GM19193 (cell line): Measurements from ENCODE around the gene EEIG1.

Experiments
- POLR2A ChIP-seq: IDR thresholded peaks from 4 replicates; pipeline ENCODE4 v1.6.1; 2011; ENCODE audit not compliant: insufficient read depth, insufficient read length; ENCODE audit errors: extremely low read depth

Gene EEIG1

GRCh38 chr9:127960410-127961154, 20.2 kb downstream of the EEIG1 start:
- TF ChIP-seq POLR2A, result no peak

DNA sequence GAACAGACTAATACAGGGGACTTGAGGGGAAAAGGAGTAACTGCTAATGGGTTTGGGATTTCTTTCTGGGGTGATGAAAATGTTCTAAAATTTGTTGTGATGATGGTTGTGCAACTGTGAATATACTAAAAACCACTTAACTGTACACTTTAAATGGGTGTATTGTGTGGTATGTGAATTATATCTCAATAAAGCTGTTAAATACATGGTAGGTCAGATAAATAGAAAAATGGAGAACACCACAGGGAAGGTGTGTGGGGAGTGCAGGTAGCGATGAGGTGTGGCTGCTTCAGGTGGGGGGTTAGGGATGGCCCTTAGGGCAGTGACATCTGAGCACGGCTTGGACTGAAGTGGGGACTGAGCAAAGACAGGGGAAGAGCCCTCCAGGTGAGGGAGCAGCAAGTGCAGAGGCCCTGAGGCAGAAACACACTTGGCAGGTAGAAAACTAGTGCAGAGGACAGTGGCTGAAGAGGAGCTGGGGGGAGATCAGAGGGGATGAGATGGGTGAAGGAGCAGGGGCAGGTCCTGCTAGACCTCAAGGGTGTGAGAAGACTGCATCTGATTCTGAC, 20.9 kb downstream of the EEIG1 start:
- no peak for TF ChIP-seq POLR2A

- TF ChIP-seq POLR2A, result no peak
These were observed 21.4 kb downstream of the EEIG1 start for GRCh38 chr9:127959398-127959797.

- TF ChIP-seq POLR2A, result no peak
These were observed 22.1 kb downstream of the EEIG1 start for GRCh38 chr9:127958728-127959127.

DNA sequence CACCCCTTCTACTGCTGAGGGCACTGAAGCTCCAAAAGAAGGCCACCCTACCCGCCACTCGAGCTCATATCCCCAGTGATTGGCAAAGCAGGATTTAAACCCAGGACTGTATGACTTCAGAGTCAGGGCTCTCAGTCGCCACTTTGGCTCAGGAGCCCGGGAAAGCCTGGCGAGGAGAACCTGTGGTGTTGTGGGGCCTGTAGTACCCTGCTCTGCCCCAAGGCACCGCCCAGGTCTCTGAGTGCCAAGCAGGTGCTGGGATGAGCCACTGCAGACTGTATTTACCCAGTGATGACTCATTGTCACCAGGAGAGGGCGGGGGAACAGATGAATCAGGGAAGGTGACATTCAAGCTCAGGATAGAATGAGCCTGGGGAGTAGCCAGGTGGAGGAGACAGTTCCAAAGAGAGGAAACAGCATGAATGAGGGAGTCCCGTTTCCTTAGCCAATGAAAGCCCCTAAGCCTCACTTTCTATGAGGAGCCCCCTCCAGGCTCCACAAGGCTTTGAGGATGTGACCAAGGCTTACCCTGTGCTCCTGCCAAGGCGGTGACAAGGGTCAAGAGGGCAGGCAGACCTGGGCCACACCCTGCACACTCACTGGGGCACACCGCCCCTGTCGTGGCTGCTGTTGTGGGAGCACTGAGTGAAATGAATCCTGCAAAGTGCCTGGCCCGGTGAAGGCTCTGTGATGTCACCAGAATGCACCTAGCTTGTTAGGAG, 25.3 kb downstream of the EEIG1 start:
- TF ChIP-seq POLR2A, result no peak

GRCh38 chr9:127954831-127955293, 25.9 kb downstream of the EEIG1 start:
- no peak for TF ChIP-seq POLR2A

GRCh38 chr9:127953768-127954505, 26.9 kb downstream of the EEIG1 start:
- TF ChIP-seq POLR2A, result no peak

- no peak for TF ChIP-seq POLR2A
These were observed 27.6 kb downstream of the EEIG1 start for GRCh38 chr9:127953154-127953553.

GRCh38 chr9:127950513-127951289, 30.1 kb downstream of the EEIG1 start:
- TF ChIP-seq POLR2A, result no peak

GRCh38 chr9:127949827-127950512, 30.8 kb downstream of the EEIG1 start:
- TF ChIP-seq POLR2A, result no peak

DNA sequence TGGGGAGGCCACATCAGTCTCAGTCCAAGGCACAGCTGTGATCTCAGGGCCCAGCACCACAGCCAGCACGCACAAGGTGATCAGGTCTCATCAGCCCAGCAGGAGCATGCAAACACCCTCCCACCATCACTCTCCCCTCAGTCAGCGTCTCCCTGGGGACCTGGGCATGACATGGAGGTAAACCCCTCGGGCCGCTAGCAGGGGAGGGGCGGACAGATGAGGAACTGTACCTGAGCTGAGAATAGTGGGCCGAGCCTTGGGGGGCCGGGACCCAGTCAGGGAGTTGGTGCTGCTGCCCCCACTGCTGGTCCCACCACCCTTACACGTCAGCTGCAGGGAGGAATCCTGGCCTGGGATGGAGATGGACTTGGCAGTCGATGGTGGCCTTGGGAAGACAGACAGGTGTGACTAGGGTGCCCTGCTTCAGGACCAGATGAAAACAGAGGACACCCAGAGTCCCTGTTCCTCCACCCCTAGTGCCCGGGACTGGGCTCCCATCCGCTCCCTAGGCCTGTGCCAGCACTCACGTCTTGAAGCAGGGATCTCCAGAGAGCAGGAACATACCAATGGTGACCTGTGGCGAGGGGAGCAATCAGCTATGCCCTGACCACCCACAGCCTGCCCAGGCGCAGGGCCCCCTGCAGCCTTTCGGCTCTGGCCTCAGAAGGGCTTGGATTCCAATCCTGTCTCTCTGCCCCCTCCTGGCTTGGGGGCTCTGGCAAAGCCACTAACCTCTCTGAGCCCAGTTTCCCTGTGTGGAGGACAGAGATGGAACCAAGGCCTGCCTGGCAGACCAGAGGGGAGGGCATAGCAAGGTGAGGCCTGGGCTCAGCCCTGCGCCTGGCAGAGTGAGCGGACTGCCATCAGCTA, 32.7 kb downstream of the EEIG1 start:
- TF ChIP-seq POLR2A, result no peak

DNA sequence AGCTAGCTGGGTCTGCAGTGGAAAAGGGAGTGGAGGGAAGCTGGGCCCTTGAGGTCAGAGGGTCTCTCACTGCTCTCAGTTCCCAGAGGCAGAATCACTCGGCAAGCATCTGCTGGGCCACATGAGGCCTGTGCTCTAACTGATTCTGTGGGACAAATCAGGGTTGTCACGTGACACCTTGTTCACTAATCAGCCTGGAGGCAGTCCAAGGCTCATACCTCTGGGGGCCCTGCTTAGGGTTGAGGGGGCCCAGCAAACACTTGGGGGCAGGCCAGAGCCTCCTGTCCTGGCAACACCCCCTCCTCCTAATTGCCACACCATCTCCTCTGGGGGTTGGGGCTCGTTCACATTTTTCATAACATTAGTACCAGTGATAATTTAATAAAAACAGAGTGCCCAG, 34.1 kb downstream of the EEIG1 start:
- TF ChIP-seq POLR2A, result no peak

DNA sequence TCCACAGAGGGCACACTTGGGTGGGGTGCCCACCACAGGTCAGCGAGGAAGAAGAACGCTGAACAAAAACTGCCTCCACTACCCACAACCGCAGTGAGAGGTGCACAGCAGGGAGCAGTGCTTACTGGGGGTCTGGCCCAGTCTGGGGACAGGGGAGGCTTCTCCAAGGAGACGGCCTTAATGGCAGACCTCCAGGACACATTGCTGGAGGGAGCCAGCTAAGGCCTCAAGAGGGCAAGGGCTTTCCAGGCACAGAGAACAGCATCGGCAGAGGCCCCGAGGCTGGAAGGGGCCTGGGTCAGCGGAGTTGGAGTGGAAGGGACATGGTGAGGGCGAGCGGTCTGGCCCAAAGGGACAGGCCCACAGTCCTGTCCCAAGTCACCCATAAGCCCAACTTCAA, 34.8 kb downstream of the EEIG1 start:
- no peak for TF ChIP-seq POLR2A
